Measurements from ENCODE around the gene HES3.

HES3 gene

DNA sequence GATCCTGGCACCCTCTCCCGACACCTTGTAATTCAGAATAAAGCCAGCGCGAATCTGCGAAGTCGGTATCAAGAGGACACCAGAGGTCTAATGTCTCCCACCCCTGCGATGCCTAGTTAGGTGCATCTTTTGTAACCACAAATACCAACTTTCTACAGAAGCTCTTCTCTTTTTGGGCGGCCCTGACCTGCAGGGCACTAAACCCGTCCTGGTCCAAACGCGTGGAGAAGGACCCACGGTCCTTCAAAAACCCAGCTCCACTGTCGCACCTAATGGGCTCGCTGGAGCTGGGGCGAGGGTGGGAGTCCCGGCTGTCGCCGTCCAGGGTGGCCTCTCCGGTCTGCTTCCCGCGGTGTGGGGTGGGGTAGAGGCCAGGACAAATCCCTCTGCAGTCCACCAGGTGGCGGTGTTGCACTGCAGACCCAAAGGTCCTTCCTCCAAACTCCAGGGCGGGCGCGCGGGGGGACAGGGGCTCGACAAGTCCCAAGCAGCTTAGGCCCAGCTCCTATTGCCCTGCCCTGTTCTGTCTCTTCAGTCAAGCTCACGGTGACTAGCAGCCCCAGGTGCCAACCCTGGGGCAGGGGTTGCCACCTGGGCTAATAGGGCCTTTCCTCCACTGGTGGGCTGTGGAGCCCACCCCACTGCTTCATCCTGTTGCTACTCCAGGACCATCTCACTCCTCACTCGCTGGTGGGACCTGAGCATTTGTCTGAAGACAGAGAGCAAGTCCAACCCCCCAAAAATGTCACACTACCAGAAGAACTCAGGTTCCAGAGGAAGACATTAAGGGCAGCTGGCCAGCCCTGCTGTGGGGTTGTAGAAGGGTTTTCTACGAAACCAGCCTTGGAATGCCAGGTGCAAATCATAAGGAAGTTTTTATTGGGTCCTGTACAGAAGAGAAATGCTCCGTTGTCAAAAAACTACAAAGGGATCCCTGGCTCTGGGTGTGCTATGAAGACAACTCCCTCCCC, 2.8 kb downstream of the HES3 start:
- DNase-seq = peak; percentile 81

DNA sequence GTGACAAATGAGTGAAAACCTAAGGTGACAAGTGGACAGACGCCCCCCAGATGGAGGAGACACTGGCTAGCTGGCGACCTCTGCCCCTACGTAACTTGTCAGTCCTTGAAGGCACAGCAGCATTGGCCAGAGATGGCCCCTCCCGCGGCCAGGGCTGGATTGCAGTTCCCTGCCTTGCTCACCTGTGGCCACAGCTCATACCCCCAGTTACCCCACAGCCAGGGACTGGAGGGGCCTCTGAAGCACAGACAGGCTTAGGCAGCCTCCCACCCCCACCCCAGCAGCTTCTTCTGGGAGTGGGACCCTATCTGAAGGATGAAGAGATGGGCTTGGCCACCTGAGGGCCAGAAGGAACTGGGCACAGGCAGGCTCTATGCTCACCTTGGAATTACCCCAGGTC, 3.7 kb downstream of the HES3 start:
- DNase-seq = no peak

DNA sequence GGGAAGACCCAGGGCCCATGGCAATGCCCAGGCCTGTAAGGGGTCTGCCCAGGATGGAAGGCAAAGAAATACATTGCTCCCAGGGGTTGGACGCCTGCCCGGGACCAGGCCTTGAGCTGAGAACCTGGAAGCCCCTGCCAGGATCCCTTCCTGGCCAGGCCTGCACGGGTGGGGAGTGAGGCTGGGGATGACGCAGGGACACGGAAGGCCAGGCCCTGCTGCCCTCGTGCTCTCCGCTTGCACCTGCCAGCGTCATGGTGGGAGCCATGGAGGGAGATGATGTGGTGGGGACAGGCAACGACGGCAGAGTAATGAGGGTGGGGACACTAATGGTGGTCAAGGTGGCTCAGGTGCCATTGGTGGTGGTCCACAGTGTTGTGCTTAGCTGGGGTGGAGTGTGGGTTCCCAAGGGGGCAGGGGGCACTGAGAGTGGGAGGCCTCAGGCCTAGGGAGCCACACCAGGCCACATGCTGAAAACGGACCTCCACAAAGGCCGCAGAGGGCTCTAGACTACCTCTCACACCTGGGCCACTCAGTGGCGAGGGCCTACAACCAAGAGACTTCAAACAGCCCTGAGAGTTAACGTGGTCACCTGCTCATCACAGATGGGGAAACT, 4.3 kb downstream of the HES3 start:
- DNase-seq = no peak

DNA sequence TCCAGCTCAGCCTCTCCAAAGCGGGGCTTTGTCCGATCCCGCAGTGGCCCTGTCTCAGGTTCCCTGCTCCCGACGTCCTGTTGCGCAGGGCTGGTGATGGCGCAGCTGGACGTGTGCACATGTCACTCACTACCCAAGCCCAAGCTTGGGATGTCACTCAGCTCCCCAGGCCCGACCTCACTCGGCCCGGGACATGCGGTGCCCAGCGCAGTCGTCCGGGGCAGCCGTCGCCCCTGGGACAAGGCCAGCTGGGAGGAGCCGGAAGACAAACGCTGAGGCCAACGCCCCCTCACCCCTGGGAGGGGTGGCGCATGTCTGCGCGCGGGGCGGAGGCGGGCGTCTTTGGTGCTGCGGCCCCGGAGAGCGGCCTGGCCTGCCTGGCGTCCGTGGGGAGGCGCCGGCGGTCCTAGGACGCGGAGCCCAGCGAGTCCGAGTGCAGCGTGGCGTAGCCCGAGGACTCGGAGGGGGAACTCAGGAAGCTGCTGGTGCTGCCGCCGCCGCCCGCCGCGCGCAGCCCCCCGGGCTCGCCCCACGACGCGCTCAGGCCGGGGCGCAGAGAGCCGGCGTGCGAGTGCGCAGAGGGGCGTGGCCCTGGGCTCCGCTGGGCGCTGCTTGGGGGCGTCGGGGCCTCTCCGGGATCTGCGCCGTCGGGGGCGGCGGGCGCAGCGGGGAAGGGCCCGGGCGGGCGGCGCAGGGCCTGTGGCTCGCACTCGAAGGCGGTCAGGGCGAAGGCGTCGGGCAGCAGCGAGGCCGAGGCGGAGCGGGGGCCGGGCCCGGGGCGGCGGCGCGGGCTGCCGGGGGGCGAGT, 5.2 kb downstream of the HES3 start:
- no peak for DNase-seq

DNA sequence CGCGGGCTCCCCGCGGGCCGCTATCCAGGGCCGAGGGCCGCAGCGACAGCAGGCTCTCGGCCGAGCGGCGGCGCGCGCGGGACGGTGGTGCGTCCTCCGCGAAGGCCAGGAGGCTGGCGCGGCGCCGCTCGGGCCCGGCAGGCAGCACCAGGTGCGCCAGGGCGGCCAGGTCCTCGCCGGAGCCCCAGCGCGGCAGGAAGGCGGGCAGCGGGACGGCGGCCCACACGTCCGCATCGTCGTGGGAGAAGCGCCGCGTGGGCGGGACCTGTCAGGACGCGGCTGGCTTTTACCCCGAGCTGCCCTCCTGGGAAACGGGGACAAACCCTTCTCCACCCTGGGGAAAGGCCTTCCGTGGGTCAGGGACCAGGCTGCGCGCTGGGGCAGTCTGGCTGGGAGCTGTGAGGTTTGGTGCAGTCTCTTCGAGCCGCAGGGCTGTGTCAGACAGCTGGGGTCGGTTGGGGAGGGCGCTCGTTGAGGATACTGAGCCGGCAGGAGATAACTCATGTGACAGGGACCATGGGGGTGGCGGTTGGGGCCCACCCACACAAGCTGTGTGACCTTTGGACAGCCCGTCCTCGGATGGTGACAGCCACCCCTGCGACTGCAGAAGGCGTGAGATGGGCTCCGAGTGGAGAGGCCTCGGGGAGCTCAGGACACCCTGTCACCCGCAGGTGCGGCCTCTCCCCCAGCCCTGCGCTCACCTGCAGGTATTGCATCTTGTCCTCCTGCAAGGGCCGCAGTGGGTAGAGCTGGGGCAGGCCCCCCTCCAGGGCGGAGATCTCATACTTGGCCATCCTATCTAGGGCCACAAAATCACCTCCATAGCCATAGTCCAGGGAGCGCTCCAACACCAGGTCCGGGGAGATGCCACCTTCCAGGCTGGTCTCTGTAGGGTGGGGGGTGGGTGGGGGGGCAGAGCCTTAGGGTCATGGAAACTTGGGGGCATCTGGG, 6.0 kb downstream of the HES3 start:
- no peak for DNase-seq

DNA sequence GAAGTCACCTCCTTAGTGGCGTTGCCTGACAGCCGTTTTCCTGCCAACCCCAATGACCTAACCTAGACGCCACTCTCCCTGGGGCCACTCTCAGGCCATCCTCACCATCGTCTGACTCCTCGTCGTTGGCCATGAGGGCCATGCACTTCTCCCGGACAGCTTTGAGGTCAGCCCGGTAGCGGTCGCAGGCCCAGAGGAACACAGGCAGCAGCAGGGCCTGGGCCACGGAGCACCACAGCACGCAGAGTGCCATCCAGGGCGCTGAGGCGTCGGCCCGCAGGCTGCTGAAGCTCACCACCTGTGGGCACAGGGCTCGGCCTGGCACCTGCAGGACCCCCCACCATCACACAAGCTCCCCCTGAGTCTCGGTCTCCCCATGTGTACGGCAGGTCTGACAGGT, 7.3 kb downstream of the HES3 start:
- no peak for DNase-seq

DNA sequence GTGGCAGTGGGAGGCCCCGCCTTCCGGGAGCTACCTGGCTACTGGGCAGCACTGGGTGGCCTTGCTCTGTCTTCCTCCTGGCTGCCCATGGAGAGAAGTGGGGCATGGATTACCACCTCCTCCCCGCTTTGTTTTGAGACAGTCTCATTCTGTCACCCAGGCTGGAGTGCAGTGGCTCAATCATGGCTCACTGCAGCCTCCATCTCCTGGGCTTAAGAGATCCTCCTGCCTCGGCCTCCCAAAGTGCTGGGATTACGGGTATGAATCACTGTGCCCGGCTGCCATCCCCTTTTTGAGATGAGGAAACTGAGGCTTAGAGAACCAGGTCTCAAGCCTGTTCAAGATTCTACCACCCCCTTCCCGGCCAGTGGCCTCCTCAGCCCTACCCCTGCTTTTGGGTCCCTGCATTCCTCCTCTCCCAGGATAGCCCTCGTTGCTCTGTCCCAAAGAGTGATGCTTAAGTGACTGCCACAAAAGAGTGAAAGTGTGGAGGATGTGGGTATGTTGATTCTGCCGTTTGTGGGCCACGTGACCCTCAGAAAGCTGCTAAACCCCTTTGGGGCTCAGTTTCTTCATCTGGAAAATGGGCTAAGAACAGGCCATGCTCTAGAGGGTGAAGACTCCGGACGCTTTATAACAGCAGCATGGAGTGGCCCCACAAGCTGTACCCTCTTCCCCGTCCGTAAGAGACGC, 7.8 kb downstream of the HES3 start:
- DNase-seq = no peak

DNA sequence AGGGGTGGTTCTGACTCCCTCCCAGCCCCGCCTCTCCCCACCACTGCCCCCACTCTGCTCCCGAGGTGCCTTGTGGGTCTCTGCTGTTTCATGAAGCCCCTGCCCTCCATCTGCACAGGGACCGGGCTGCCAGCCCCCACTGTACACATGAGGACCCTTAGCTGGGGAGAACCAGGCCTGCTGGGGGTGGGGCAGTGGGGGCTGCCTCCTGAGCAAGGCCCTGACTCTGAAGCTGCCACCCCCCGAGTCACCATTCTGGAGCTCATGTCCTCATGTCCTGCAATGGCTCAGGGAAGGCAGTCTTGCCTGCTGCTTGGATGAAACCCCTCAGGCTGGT, 8.4 kb downstream of the HES3 start:
- DNase-seq = no peak

DNA sequence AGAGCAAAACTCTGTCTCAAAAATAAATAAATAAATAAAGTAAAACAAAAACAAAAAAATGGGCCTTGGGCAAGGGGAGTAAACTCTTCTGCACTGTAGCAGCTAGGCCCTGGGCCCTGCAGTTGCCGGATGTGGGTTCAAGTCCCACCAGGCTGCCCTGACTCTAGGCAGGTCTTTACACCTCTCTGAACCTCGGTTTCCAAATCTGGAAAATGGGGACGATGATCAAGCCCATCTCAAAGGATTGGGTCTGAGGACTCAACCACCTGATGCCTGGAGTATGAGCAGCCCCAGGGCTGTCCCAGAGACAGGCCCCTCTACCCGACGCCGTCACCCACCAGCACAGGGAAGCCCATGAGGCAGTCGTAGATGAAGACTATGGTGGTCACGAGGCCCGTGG, 9.4 kb downstream of the HES3 start:
- no peak for DNase-seq

DNA sequence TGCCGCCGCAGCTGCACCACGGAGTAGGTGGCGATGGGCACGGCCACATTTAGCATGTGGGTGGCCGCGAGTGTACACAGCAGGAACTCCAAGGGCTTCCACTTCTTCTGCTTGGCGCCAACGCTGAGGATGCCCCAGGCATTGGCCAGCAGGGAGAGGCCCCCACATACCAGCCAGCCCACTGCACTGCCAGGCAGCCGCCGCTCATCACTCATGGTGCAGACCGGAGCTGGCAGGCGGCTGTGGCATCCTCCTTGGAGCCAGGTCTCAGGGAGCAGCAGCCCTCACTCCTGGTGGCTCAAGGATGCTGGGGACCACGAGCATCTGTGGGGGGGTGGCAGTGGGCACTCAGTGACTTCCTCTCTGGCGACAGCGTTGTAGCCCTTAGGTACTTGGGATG, 10.7 kb downstream of the HES3 start:
- no peak for DNase-seq

DNA sequence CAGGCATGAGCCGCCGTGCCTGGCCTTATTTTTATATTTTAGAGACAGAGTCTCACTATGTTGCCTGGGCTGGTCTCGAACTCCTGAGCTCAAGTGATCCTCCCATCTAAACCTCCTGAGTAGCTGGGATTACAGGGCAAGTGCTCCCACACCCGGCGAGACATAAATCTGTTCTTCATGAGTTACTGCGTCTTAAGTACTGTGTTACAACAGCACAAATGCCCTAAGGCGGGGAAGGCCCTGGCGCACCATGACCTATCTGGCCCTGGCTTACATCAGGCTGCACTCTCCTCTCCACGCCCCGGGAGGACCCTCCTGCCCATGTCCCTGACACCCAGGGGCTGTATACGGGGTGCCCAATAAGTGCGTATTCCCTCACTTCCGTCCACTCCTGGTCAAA, 12.7 kb downstream of the HES3 start:
- DNase-seq = no peak

DNA sequence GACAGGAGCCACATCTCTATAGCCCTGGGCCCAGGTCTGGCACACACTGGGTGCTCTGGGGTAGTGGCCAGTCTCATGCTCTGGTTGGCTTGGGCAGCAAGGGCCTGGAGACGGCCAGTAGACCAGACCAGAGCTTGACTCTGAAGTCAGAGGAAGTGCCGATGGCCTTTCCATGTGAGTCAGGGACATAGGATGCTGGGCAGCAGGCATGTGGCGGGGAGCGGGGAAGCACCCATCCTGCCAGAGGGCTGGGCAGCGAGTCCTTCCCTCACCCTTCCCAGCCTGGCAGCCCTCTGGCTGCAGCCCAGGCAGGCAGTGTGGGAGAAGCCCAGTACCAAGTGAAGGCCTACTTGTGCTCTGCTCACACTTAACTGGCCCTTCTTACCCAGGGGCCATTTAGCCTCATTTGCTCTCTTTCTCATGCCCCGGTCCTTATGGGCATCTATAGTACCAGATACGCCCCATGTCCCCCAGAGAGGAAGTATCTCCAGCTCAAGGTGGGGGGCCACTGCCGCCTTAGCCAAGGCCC, 13.6 kb downstream of the HES3 start:
- no peak for DNase-seq

DNA sequence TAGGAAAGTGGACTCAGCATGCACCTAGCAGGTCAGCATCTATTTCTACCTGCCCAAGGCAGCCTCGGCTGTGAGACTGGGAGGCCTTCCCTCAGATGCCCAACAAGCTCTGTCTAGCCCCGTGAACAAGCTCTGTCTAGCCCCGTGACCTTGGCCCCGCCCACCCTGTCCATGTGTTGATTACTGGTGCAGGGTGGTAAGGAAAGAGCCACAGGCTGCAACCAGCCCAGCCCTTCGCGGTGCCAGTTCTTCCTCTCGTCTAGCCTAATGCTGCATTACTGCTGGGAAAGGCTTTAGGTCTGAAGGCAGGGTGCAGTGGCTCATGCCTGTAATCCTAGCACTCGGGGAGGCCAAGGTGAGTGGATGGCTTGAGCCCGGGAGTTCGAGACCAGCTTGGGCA, 14.7 kb downstream of the HES3 start:
- DNase-seq = no peak

DNA sequence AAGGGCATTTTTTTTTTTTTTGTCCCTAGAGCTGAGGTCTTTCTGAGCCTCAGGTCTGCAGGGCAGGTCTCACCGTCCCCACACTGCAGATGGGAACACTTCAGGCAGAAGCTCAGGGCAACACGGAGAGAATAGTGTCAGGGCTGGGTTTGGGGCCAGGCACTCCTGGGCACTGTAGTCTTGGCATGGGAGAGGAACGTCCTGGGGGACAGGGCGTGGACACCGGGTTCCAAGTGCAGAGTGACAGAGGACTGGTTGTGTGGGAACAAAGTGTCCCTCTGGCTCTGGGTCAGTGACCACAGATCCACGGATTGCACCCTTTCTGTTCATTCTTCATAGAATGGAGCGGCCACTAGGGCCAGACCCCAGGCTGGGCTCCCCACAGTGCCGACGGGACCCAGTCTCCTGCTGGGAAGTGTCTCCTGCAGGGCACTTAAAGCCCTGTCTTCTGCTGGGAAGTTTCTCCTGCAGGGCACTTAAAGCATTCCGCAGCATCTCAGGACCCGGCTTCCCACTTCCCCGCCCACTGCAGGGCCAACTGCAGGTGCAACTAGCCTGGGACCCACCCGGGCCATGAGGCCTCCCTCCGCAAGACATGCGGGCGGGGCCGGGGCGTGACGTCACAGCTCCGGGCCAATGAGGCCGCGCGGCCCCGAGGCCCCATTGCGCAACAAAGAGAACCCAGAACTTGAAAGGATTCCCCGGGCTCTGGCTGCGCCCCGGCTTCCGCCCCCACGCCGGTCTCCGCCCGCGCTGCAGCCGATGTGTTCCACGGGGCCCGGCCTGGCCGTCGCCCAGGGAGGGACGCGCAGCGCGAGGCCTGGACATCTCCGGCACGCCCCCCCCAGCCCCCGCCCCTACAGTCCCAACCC, 15.7 kb downstream of the HES3 start:
- DNase-seq = peak; percentile 76 to 79

DNA sequence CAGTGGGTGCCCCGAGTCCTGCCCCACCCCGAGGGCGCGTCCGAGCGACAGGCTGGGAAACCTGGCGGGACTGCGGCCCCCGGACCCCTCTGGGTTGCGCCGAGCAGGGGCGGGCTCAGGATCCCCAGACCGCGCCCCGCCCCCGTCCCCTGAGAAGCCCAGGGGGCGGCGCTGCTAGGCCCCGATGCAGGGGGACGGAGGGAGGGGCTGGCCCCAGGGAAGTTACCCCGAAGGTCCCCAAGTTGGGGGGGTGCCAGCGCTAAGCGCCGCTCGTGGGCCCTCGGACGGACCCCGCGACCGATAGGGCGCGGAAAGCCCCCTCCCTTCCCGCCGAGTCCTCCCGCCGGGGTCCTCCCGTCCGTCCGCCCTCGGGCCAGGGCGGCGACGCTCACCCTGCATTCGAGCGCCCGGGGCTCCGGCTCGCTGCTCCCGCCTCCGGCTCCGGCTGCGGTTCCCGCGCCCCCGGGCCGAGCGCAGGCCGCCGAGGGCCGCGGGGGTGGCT, 16.5 kb downstream of the HES3 start:
- no peak for DNase-seq

DNA sequence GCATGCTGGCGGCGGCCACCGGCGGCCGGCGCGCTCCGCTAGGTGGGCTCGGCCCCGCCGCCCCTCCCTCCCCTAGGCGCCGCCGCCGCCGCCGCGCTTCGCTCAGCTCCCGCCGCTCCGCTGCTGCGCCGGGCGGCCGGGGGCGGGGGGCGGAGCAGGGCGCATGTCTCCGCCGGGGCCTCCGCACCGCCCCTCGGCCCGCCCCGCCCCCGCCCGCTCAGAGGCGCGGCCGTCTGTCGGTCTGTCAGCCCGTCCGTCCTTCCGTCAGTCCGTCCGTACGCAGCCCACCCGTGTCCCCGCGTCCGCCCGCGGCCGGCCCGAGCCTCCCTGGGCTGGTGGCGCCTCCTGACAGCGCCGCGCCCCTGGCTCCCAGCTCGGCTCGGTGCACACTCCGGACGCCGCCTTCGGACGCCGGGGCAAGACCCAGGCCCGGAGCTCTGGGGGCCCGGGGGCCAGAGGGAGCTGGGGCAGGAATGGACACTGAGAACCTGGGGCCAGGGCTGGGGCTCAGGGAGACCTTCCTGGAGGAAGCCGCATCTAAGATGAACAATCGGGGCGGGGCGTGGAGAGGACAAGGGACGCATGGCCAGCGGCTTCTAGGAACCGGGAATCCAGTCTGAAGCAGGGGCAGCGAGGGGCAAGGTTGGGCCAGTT, 17.1 kb downstream of the HES3 start, which contains the start of gene GPR153:
Gene GPR153 (minus strand): TSS at position 138 of the 654 bp plus-strand sequence. CDS start 6,193 bp downstream, outside the sequence.
- DNase-seq = peak; percentile 53 to 54

DNA sequence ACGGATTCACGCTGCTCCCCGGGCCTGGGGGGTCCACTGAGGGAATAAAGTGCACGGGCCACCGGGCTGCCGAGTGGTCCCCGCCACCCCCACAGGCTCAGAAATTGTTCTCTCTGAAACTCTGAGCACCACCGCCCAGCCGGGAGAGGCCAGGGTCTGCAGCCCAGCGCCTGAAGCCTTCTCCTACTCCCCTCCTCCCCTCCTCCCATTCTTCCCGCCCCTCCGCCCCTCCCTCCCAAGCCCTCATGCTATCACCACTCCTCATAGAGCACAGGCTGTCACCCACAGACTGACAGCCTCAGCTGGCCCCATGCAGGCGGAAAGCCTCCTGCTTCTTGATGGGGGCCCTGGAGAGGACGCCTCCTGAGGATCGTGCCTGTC, 17.6 kb downstream of the HES3 start:
- DNase-seq = no peak

DNA sequence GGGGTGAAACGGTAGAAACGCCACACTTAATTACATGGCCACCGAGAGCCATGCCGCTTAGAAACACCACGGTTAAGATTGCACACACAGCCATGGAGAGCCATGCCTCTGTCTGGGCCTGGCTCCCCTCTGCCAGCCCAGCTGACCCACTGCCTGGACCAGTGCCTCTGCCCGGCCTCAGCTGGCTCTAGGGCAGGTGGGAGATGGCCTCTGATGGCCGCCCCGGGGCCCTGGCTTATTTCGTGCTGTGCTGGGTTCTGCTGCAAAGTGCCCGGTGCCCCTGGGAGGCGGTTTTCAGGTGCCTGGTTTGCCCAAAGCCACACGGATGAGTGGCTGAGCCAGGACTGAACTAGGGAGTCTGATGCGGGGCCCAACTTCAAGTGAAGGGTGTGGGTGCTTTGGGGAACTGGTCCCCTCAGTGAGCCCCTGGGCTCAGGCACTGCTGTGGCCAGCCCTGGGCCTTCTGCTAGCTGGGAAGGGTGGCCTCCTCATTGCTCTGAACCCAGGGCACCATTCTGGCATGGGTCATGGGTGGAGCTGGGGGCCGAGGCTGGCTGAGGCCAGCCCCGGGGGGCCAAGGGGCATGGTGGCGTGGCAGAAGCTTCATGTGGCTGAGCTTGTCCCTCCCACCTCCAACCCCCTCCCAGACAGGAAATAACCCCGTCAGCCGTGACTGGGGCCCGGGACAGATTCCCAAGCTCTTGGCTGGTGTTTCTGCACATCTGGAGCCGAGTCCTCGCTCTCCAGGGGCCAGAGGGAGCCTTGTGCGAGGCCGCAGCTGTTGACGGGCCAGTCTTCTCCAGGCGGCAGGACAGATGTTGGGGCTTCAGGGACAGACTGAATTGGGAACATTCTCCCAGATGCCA, 18.8 kb downstream of the HES3 start:
- no peak for DNase-seq

DNA sequence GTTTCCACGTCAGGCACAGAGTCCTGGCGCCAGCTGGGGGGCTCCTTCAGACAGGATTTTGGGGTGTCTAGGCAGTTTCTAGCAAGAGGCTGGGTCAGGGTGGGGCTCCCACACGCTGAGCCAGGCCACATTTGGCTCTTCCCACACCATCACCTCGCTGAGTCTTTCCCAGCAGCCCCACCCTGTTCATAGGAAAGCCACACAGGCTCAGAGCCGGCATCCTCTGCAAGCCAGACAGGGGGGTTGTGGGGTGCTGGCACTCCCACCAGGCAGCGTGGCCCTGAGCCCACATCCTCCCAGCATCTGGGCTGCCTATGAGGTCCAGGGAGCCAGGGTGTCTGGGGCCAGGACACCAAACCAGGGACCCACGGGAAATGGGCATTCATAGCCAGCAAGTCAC, 19.7 kb downstream of the HES3 start:
- no peak for DNase-seq
